ENCODE data around the gene IL1RAPL1. TPM values are rescaled to one million over a fixed set of nuclear protein-coding genes. Genes with fewer than 3 reads are reported as not detected.

The IL1RAPL1 gene
- polyA plus RNA-seq, 1 of the 3 experiments (the other 2 are of a cell fraction) = 2.8 TPM

DNA sequence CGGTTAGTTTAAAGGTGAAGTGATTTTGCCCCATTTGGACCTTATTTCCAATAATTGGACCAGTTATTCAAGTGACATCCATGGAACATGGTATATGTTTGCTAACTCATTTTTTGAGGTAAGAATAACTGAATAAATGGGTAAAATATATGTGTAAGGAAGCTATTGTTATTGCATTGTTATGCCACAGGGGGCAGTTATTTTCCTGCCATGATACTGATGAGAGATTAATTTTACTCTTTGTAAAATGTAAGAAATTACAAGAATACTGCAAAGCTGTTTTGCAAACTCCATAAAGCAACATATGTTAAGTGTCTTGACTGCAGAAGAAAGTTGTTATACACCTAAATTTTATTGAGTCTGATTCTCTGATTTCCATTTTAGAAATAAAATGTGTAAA lies 114.0 kb downstream of the IL1RAPL1 start:
- no peak for DNase-seq
- Histone ChIP-seq H3K4me2 (no peak overlapping the region), H3K4me1 (ENCODE audit: control insufficient read depth in 1 of 2, insufficient read depth in 2 of 2, low read depth in 1 of 2, low read length in 1 of 2) (no peaks in the 10 kb centered on the region), H2AFZ (ENCODE audit: low read depth) (no peak overlapping the region), H3K9me3 (no peaks in the 10 kb centered on the region), H3K9me2 (no peaks in the 10 kb centered on the region), H3K9ac (no peak overlapping the region), H4K20me1 (ENCODE audit: insufficient read depth) (no peaks in the 10 kb centered on the region), H3K79me2 (ENCODE audit: insufficient read depth) (no peaks in the 10 kb centered on the region), H3K27me3 (ENCODE audit: insufficient read depth) (no peaks in the 10 kb centered on the region), H3K36me3 (replicated peaks in 1 of 2; ENCODE audit: control insufficient read depth in 1 of 2, insufficient read depth in 2 of 2, low read length in 1 of 2) (no peaks in the 10 kb centered on the region), H3K27ac (ENCODE audit: low read depth in 2 of 2, low read length in 1 of 2) (no peak overlapping the region), H3F3A (replicated peaks; ENCODE audit: insufficient read depth) (no peaks in the 10 kb centered on the region), H3K4me3 (ENCODE audit: low read depth in 2 of 2, low read length in 1 of 2) (no peak overlapping the region)
- 58% methylated on average over 1 of the region's 1 CpG for WGBS (ENCODE audit: low lambda C conversion rate)
- POLR2A ChIA-PET = no interaction called here
- TF ChIP-seq CHD2 (IDR thresholded peaks at IDR 0.05; ENCODE audit: low read length, partially characterized antibody) = no peak
- no peak for TF ChIP-seq FOXJ3 (CRISPR knock-in tag; IDR thresholded peaks at IDR 0.05)
- TF ChIP-seq, protein P1, sequence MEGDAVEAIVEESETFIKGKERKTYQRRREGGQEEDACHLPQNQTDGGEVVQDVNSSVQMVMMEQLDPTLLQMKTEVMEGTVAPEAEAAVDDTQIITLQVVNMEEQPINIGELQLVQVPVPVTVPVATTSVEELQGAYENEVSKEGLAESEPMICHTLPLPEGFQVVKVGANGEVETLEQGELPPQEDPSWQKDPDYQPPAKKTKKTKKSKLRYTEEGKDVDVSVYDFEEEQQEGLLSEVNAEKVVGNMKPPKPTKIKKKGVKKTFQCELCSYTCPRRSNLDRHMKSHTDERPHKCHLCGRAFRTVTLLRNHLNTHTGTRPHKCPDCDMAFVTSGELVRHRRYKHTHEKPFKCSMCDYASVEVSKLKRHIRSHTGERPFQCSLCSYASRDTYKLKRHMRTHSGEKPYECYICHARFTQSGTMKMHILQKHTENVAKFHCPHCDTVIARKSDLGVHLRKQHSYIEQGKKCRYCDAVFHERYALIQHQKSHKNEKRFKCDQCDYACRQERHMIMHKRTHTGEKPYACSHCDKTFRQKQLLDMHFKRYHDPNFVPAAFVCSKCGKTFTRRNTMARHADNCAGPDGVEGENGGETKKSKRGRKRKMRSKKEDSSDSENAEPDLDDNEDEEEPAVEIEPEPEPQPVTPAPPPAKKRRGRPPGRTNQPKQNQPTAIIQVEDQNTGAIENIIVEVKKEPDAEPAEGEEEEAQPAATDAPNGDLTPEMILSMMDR (IDR thresholded peaks at IDR 0.05) = peak; percentile 55
- TF ChIP-seq SIN3A (IDR thresholded peaks at IDR 0.05; ENCODE audit: borderline replicate concordance, low read depth, low read length) = no peak
- CTCF ChIA-PET = interaction anchor here (1.0 to 1.1 kb wide), 2 partner anchors 8 to 14 kb away, joined by 3 to 5 read pairs; no protein-coding TSS in a partner anchor

DNA sequence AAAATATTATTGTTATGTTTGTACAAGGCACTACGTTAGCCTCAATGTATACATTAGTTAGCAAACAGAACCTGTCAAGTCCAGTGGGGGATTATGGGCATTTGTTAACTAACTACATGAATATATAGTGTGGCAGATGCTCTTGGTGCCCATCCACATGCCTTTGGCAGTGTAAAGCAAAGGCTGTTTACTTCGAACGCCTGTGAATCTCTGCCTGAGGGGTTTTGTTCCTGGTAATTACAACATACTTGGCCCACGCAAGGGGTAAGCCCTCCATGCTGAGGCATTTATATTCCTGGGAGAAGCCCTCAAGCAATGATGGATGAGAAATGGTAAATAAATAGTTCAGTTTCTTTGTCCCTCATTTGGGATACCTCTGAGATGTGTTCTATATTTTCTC lies 119.7 kb downstream of the IL1RAPL1 start:
- TF ChIP-seq SIN3A (IDR thresholded peaks at IDR 0.05; ENCODE audit: borderline replicate concordance, low read depth, low read length) = no peak
- no peak for TF ChIP-seq GATA2 (CRISPR knock-in tag; IDR thresholded peaks at IDR 0.05)
- no peak for TF ChIP-seq JUND (IDR thresholded peaks at IDR 0.05)
- TF ChIP-seq RAD21 (IDR thresholded peaks at IDR 0.05; ENCODE audit: low read length) = no peak
- TF ChIP-seq EP300 (IDR thresholded peaks at IDR 0.05; ENCODE audit: borderline replicate concordance in 1 of 2, low read depth in 1 of 2, low read length in 1 of 2) = no peak
- no peak for TF ChIP-seq RCOR1 (IDR thresholded peaks at IDR 0.05; ENCODE audit: low read length)
- no peak for TF ChIP-seq MEF2A (IDR thresholded peaks at IDR 0.05; ENCODE audit: borderline replicate concordance, low read depth)
- Histone ChIP-seq H3F3A (replicated peaks; ENCODE audit: insufficient read depth) (no peaks in the 10 kb centered on the region), H3K4me3 (ENCODE audit: low read depth in 2 of 2, low read length in 1 of 2) (no peak overlapping the region), H3K79me2 (ENCODE audit: insufficient read depth) (no peaks in the 10 kb centered on the region), H3K9me3 (no peaks in the 10 kb centered on the region), H3K4me2 (no peak overlapping the region), H3K9me2 (no peaks in the 10 kb centered on the region), H3K36me3 (replicated peaks in 1 of 2; ENCODE audit: control insufficient read depth in 1 of 2, insufficient read depth in 2 of 2, low read length in 1 of 2) (no peaks in the 10 kb centered on the region), H3K27ac (ENCODE audit: low read depth in 2 of 2, low read length in 1 of 2) (no peak overlapping the region), H3K4me1 (ENCODE audit: control insufficient read depth in 1 of 2, insufficient read depth in 2 of 2, low read depth in 1 of 2, low read length in 1 of 2) (no peaks in the 10 kb centered on the region), H4K20me1 (ENCODE audit: insufficient read depth) (no peaks in the 10 kb centered on the region), H2AFZ (ENCODE audit: low read depth) (no peak overlapping the region), H3K27me3 (ENCODE audit: insufficient read depth) (no peaks in the 10 kb centered on the region), H3K9ac (no peak overlapping the region)
- ChIA-PET CTCF (no interaction called here), POLR2A (no interaction called here)
- no peak for DNase-seq
- 1% methylated on average over 4 of the region's 4 CpGs for WGBS (ENCODE audit: low lambda C conversion rate)

DNA sequence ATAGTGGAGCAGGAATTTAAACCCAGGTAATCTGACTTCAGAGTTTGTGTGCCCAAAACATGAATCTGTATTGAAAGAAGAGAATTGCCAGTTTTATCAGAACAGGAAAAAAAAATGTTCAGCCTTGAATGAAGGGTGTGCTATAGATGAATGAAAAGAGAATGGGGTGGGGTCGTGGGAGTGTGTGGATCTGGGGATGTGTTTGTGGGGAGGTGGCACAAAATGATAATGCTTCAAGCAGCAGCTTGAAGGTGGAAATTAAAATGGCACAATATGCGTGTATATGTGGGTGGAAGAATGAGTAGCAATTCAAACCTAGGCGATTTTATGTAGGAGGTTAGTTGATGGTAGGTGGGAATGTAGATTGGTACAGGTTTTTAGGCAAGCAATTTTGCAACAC lies 122.2 kb downstream of the IL1RAPL1 start:
- ChIA-PET CTCF (no interaction called here), POLR2A (no interaction called here)
- H3K4me2 ChIP-seq = no peak overlapping the region
- H4K20me1 ChIP-seq (ENCODE audit: insufficient read depth) = no peaks in the 10 kb centered on the region
- DNase-seq = no peak
- H3K4me1 ChIP-seq (ENCODE audit: control insufficient read depth in 1 of 2, insufficient read depth in 2 of 2, low read depth in 1 of 2, low read length in 1 of 2) = no peaks in the 10 kb centered on the region
- TF ChIP-seq, protein P2, sequence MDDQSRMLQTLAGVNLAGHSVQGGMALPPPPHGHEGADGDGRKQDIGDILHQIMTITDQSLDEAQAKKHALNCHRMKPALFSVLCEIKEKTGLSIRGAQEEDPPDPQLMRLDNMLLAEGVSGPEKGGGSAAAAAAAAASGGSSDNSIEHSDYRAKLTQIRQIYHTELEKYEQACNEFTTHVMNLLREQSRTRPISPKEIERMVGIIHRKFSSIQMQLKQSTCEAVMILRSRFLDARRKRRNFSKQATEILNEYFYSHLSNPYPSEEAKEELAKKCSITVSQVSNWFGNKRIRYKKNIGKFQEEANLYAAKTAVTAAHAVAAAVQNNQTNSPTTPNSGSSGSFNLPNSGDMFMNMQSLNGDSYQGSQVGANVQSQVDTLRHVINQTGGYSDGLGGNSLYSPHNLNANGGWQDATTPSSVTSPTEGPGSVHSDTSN (IDR thresholded peaks at IDR 0.05) = no peak
- TF ChIP-seq GABPA (IDR thresholded peaks at IDR 0.05; ENCODE audit: low read depth) = no peak
- no peak overlapping the region for H3K4me3 ChIP-seq (ENCODE audit: low read depth in 2 of 2, low read length in 1 of 2)
- H3K9me2 ChIP-seq = no peaks in the 10 kb centered on the region
- no peak overlapping the region for H3K9ac ChIP-seq
- WGBS (ENCODE audit: low lambda C conversion rate) = 1% methylated on average over 3 of the region's 3 CpGs
- H3K9me3 ChIP-seq = no peaks in the 10 kb centered on the region
- H3K36me3 ChIP-seq (replicated peaks in 1 of 2; ENCODE audit: control insufficient read depth in 1 of 2, insufficient read depth in 2 of 2, low read length in 1 of 2) = no peaks in the 10 kb centered on the region
- no peaks in the 10 kb centered on the region for H3K79me2 ChIP-seq (ENCODE audit: insufficient read depth)
- no peaks in the 10 kb centered on the region for H3F3A ChIP-seq (replicated peaks; ENCODE audit: insufficient read depth)
- no peaks in the 10 kb centered on the region for H3K27me3 ChIP-seq (ENCODE audit: insufficient read depth)
- H2AFZ ChIP-seq (ENCODE audit: low read depth) = no peak overlapping the region
- no peak overlapping the region for H3K27ac ChIP-seq (ENCODE audit: low read depth in 2 of 2, low read length in 1 of 2)

Measured in SK-N-SH (cell line).